NCI-H146 (cell line): ENCODE measurements around the gene NCLN.
"Not testable (repeated sequence)": the region's sequence is repeated elsewhere in the genome, so short reads cannot be mapped to it uniquely, and the experiment has no call there.

Experiments used
- DNase-seq: peaks from one replicate; lab custom pipeline; 2025; lab: John Stamatoyannopoulos, UW

The NCLN gene

GRCh38 chr19:3198901-3199700 lies 13.4 kb downstream of the NCLN start:
- no peak for DNase-seq

GRCh38 chr19:3201072-3201700 lies 15.5 kb downstream of the NCLN start:
- DNase-seq, result no peak

GRCh38 chr19:3201911-3202310 lies 16.2 kb downstream of the NCLN start:
- no peak for DNase-seq

GRCh38 chr19:3202346-3202745 lies 16.6 kb downstream of the NCLN start:
- no peak for DNase-seq

- DNase-seq, result not testable (repeated sequence)
These were observed 17.2 kb downstream of the NCLN start for GRCh38 chr19:3202895-3203294.

GRCh38 chr19:3203805-3204645 lies 18.3 kb downstream of the NCLN start:
- DNase-seq, result no peak

- no peak for DNase-seq
These were observed 19.0 kb downstream of the NCLN start for GRCh38 chr19:3204646-3205275.

GRCh38 chr19:3206216-3206953 lies 20.7 kb downstream of the NCLN start:
- DNase-seq, result no peak

- no peak for DNase-seq
These were observed 21.9 kb downstream of the NCLN start for GRCh38 chr19:3207461-3208242.

- no peak for DNase-seq
These were observed 22.8 kb downstream of the NCLN start for GRCh38 chr19:3208317-3209207.

GRCh38 chr19:3210347-3211017 lies 24.8 kb downstream of the NCLN start:
- DNase-seq, result no peak

GRCh38 chr19:3211191-3211590 lies 25.5 kb downstream of the NCLN start:
- no peak for DNase-seq

- DNase-seq, result no peak
These were observed 27.4 kb downstream of the NCLN start for GRCh38 chr19:3213159-3213558.

GRCh38 chr19:3216874-3217273 lies 31.1 kb downstream of the NCLN start:
- DNase-seq, result no peak

GRCh38 chr19:3220576-3220975 lies 34.8 kb downstream of the NCLN start:
- DNase-seq, result no peak

- DNase-seq, result not testable (repeated sequence)
These were observed 35.8 kb downstream of the NCLN start for GRCh38 chr19:3221576-3221975.

- DNase-seq, result no peak
These were observed 37.0 kb downstream of the NCLN start for GRCh38 chr19:3222709-3223108.

GRCh38 chr19:3224346-3225168 lies 38.8 kb downstream of the NCLN start, which contains the start of gene CELF5:
CELF5 (plus strand) TSS chr19:3224661; CDS start chr19:3224740, 79 bp downstream.
- DNase-seq, result peak; percentile 48
